Stimulated activated CD4-positive, alpha-beta T cell treated with anti-CD3 and anti-CD28 coated beads, TNF-alpha, amount 100 ng/mL, for 48 hours (primary cell): ENCODE results near the gene STK33.
"Not testable (repeated sequence)": the region's sequence is repeated elsewhere in the genome, so short reads cannot be mapped to it uniquely, and the experiment has no call there.

Source experiments
- DNase-seq, 3 donors: peaks; one replicate each; pipeline ENCODE4 v3.0.0-alpha.2; 2020; ENCODE audit warnings: low read depth in 3 of 3

The STK33 gene

GRCh38 chr11:8543278-8543677 lies 50.8 kb downstream of the STK33 start:
- DNase-seq = no peak

GRCh38 chr11:8541448-8541847 lies 52.6 kb downstream of the STK33 start:
- no peak for DNase-seq

- DNase-seq = no peak
These were observed 60.7 kb downstream of the STK33 start for GRCh38 chr11:8533332-8533731.

- no peak for DNase-seq
These were observed 61.6 kb downstream of the STK33 start for GRCh38 chr11:8532475-8532874.

GRCh38 chr11:8531982-8532381 lies 62.0 kb downstream of the STK33 start:
- DNase-seq = no peak

GRCh38 chr11:8531312-8531711 lies 62.7 kb downstream of the STK33 start:
- DNase-seq = no peak

- DNase-seq = no peak
These were observed 66.1 kb downstream of the STK33 start for GRCh38 chr11:8527939-8528338.

GRCh38 chr11:8523396-8523795 lies 70.6 kb downstream of the STK33 start:
- DNase-seq = no peak

GRCh38 chr11:8512547-8512946 lies 81.5 kb downstream of the STK33 start:
- no peak for DNase-seq

GRCh38 chr11:8503910-8504364 lies 90.1 kb downstream of the STK33 start:
- no peak for DNase-seq

- DNase-seq = no peak
These were observed 92.2 kb downstream of the STK33 start for GRCh38 chr11:8501836-8502235.

GRCh38 chr11:8488395-8488794 lies 105.6 kb downstream of the STK33 start:
- DNase-seq = no peak

GRCh38 chr11:8487261-8487660 lies 106.8 kb downstream of the STK33 start:
- DNase-seq = no peak

- DNase-seq = no peak
These were observed 109.8 kb downstream of the STK33 start for GRCh38 chr11:8484251-8484650.

GRCh38 chr11:8480858-8481257 lies 113.2 kb downstream of the STK33 start:
- no peak for DNase-seq

- no peak for DNase-seq
These were observed 116.3 kb downstream of the STK33 start for GRCh38 chr11:8477680-8478079.

- no peak for DNase-seq
These were observed 116.9 kb downstream of the STK33 start for GRCh38 chr11:8477151-8477550.

- DNase-seq = not testable (repeated sequence)
These were observed 126.2 kb downstream of the STK33 start for GRCh38 chr11:8467806-8468205.

GRCh38 chr11:8467356-8467755 lies 126.7 kb downstream of the STK33 start:
- not testable (repeated sequence) for DNase-seq

GRCh38 chr11:8466884-8467283 lies 127.1 kb downstream of the STK33 start:
- not testable (repeated sequence) for DNase-seq

- DNase-seq = no peak
These were observed 134.2 kb downstream of the STK33 start for GRCh38 chr11:8459711-8460399.

- no peak for DNase-seq
These were observed 151.7 kb downstream of the STK33 start for GRCh38 chr11:8442301-8442700.

- no peak for DNase-seq
These were observed 153.4 kb downstream of the STK33 start for GRCh38 chr11:8440649-8441048.

- DNase-seq = no peak
These were observed 164.5 kb downstream of the STK33 start for GRCh38 chr11:8429483-8429882.
